ENCODE measurements around the gene SLC9A8.

DNA sequence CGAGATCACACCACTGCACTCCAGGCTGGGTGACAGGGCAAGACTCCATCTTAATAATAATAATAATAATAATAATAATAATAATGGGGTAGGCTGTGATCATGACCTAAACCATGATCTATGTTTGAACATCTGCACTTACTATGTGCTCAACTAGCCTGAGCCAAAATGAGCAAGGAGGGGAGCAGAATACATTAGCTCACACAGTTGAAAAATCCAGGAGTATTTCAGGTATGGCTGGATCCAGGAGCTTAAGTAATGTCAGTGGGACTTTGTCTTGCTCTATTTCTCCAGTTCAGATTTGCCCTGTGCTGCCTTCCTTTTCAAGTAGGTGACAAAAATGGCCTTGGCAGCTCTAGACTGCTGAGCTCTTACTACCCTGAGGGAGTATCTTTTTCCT is 32.7 kb upstream of the SLC9A8 start:
- TF ChIP-seq, protein P1, sequence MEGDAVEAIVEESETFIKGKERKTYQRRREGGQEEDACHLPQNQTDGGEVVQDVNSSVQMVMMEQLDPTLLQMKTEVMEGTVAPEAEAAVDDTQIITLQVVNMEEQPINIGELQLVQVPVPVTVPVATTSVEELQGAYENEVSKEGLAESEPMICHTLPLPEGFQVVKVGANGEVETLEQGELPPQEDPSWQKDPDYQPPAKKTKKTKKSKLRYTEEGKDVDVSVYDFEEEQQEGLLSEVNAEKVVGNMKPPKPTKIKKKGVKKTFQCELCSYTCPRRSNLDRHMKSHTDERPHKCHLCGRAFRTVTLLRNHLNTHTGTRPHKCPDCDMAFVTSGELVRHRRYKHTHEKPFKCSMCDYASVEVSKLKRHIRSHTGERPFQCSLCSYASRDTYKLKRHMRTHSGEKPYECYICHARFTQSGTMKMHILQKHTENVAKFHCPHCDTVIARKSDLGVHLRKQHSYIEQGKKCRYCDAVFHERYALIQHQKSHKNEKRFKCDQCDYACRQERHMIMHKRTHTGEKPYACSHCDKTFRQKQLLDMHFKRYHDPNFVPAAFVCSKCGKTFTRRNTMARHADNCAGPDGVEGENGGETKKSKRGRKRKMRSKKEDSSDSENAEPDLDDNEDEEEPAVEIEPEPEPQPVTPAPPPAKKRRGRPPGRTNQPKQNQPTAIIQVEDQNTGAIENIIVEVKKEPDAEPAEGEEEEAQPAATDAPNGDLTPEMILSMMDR (IDR thresholded peaks at IDR 0.05; ENCODE audit: borderline replicate concordance, extremely low read depth, low read length, poor library complexity, severe bottlenecking) = no peak
- no peak for TF ChIP-seq EZH2 (IDR thresholded peaks at IDR 0.05; ENCODE audit: borderline replicate concordance, low read depth, low read length, severe bottlenecking)
